ENCODE data around the gene ERGIC3.

The ERGIC3 gene

GRCh38 chr20:35499271-35499670 is 42.6 kb upstream of the ERGIC3 start:
- no peak for TF ChIP-seq CTCF (IDR thresholded peaks at IDR 0.05; ENCODE audit: insufficient read depth, low read length, poor library complexity, severe bottlenecking)
- Histone ChIP-seq H3K4me3 (replicated peaks; ENCODE audit: low read depth, low read length) (no peak overlapping the region), H3K36me3 (ENCODE audit: control insufficient read depth, insufficient read depth, low read length) (peaks cover 49% of the 10 kb centered on the region), H3K27me3 (replicated peaks; ENCODE audit: control insufficient read depth, insufficient read depth, low read length) (no peaks in the 10 kb centered on the region)
- no peak for DNase-seq (ENCODE audit: extremely low read depth, insufficient read length)

- Histone ChIP-seq H3K4me3 (replicated peaks; ENCODE audit: low read depth, low read length) (no peak overlapping the region), H3K27me3 (replicated peaks; ENCODE audit: control insufficient read depth, insufficient read depth, low read length) (no peaks in the 10 kb centered on the region), H3K36me3 (ENCODE audit: control insufficient read depth, insufficient read depth, low read length) (peaks cover 51% of the 10 kb centered on the region)
- peak; percentile 40 for DNase-seq (ENCODE audit: extremely low read depth, insufficient read length)
- TF ChIP-seq CTCF (IDR thresholded peaks at IDR 0.05; ENCODE audit: insufficient read depth, low read length, poor library complexity, severe bottlenecking), result no peak
These were observed 39.5 kb upstream of the ERGIC3 start for GRCh38 chr20:35502352-35502751.

DNA sequence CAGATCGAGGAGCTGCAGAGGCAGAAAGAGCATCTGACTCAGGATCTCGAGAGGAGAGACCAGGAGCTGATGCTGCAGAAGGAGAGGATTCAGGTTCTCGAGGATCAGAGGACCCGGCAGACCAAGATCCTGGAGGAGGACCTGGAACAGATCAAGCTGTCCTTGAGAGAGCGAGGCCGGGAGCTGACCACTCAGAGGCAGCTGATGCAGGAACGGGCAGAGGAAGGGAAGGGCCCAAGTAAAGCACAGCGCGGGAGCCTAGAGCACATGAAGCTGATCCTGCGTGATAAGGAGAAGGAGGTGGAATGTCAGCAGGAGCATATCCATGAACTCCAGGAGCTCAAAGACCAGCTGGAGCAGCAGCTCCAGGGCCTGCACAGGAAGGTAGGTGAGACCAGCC is 38.6 kb upstream of the ERGIC3 start:
- H3K4me3 ChIP-seq (replicated peaks; ENCODE audit: low read depth, low read length), result no peak overlapping the region
- no peak for TF ChIP-seq CTCF (IDR thresholded peaks at IDR 0.05; ENCODE audit: insufficient read depth, low read length, poor library complexity, severe bottlenecking)
- DNase-seq (ENCODE audit: extremely low read depth, insufficient read length), result no peak
- H3K27me3 ChIP-seq (replicated peaks; ENCODE audit: control insufficient read depth, insufficient read depth, low read length), result no peaks in the 10 kb centered on the region
- peaks cover 47% of the 10 kb centered on the region for H3K36me3 ChIP-seq (ENCODE audit: control insufficient read depth, insufficient read depth, low read length)

GRCh38 chr20:35503841-35504561 is 37.9 kb upstream of the ERGIC3 start:
- DNase-seq (ENCODE audit: extremely low read depth, insufficient read length), result no peak
- H3K4me3 ChIP-seq (replicated peaks; ENCODE audit: low read depth, low read length), result no peak overlapping the region
- H3K27me3 ChIP-seq (replicated peaks; ENCODE audit: control insufficient read depth, insufficient read depth, low read length), result no peaks in the 10 kb centered on the region
- H3K36me3 ChIP-seq (ENCODE audit: control insufficient read depth, insufficient read depth, low read length), result peaks cover 47% of the 10 kb centered on the region
- no peak for TF ChIP-seq CTCF (IDR thresholded peaks at IDR 0.05; ENCODE audit: insufficient read depth, low read length, poor library complexity, severe bottlenecking)

- no peak for TF ChIP-seq CTCF (IDR thresholded peaks at IDR 0.05; ENCODE audit: insufficient read depth, low read length, poor library complexity, severe bottlenecking)
- H3K27me3 ChIP-seq (replicated peaks; ENCODE audit: control insufficient read depth, insufficient read depth, low read length), result no peaks in the 10 kb centered on the region
- no peak overlapping the region for H3K4me3 ChIP-seq (replicated peaks; ENCODE audit: low read depth, low read length)
- DNase-seq (ENCODE audit: extremely low read depth, insufficient read length), result no peak
- H3K36me3 ChIP-seq (ENCODE audit: control insufficient read depth, insufficient read depth, low read length), result peaks cover 50% of the 10 kb centered on the region
These were observed 37.1 kb upstream of the ERGIC3 start for GRCh38 chr20:35504751-35505150.

- H3K36me3 ChIP-seq (ENCODE audit: control insufficient read depth, insufficient read depth, low read length), result peaks cover 52% of the 10 kb centered on the region
- H3K4me3 ChIP-seq (replicated peaks; ENCODE audit: low read depth, low read length), result no peak overlapping the region
- DNase-seq (ENCODE audit: extremely low read depth, insufficient read length), result no peak
- TF ChIP-seq CTCF (IDR thresholded peaks at IDR 0.05; ENCODE audit: insufficient read depth, low read length, poor library complexity, severe bottlenecking), result no peak
- no peaks in the 10 kb centered on the region for H3K27me3 ChIP-seq (replicated peaks; ENCODE audit: control insufficient read depth, insufficient read depth, low read length)
These were observed 35.7 kb upstream of the ERGIC3 start for GRCh38 chr20:35506179-35506578.

Data from GM06990 (cell line).